Aortic smooth muscle cell (primary cell): Measurements from ENCODE around the gene C7orf33. TPM values are rescaled to one million over a fixed set of nuclear protein-coding genes. Genes with fewer than 3 reads are reported as not detected.

Source experiments
- total RNA-seq: library from RNA; depleted of rRNA; stranded (reverse); fragments of >200 nt; gene quantifications from 2 replicates; pipeline ENCODE4 v1.2.3, GENCODE V29; 2014

Gene C7orf33
- total RNA-seq = not detected in 2 replicates

GRCh38 chr7:148590471-148590870 lies at the start of gene C7orf33:
TSS of gene C7orf33 (plus strand) at chr7:148590766. CDS start at chr7:148590926, 160 bp downstream.

Other genes starting within 250 kb of the C7orf33 start
- gene CUL1, start 108.1 kb downstream of the C7orf33 start, total RNA-seq = 43.3 and 45.6 TPM in 2 replicates